ENCODE measurements around the gene FKBP1A.
"Not testable (repeated sequence)": the region's sequence is repeated elsewhere in the genome, so short reads cannot be mapped to it uniquely, and the experiment has no call there.

Gene FKBP1A

DNA sequence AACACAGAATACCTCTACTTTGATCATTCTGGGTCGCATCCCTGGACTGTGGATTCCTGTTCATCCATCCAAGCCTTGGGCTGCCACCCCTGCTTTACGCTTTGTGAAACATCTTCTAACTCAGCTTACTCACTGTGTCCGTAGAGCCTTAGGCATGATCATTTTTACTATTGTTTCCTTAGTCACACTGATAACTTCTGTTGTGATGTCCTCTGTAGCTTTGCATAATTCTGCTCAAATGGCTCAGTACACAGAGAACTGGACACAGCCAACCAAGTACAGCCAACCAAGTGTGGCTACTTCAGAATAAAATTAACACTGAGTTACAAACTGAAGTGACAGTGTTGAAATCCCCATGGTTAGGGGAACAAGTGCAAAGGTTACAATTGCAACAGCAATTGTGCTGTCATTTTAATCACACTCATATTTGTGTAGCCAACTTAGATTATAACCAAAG is 8.6 kb upstream of the FKBP1A start:
- FAIRE-seq (no peak), DNase-seq (ENCODE audit: insufficient read length, low spot score) (no peak)
- TF ChIP-seq PAX5 (IDR thresholded peaks at IDR 0.05; ENCODE audit: insufficient read depth, low read length, severe bottlenecking) = no peak
- TF ChIP-seq POU2F2 (IDR thresholded peaks at IDR 0.05; ENCODE audit: low read depth, low read length) = no peak
- TF ChIP-seq SPI1 (IDR thresholded peaks at IDR 0.05; ENCODE audit: low read depth, low read length) = no peak
- no peak for TF ChIP-seq TAF1 (IDR thresholded peaks at IDR 0.05; ENCODE audit: low read depth, low read length)

GRCh38 chr20:1399678-1400366 is 7.0 kb upstream of the FKBP1A start:
- not testable (repeated sequence) for FAIRE-seq; DNase-seq (ENCODE audit: insufficient read length, low spot score)

DNA sequence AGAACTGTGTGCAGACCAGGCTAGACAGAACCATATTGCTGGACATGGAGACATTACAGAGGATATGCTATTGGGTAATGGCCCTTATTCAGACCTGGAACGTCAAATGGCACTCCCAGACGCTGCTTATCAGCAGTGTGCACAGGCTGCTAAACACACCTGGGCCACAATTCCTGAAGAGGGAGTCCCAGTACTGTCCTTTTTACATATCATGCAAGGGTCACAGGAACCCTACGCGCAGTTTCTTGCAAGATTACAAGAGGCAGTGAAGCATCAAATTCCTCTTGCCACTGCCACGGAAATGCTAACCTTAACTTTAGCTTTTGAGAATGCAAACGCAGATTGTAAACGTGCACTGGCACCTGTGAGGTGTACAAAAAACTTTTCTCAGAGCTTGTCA is 5.3 kb upstream of the FKBP1A start:
- not testable (repeated sequence) for FAIRE-seq; DNase-seq (ENCODE audit: insufficient read length, low spot score)

DNA sequence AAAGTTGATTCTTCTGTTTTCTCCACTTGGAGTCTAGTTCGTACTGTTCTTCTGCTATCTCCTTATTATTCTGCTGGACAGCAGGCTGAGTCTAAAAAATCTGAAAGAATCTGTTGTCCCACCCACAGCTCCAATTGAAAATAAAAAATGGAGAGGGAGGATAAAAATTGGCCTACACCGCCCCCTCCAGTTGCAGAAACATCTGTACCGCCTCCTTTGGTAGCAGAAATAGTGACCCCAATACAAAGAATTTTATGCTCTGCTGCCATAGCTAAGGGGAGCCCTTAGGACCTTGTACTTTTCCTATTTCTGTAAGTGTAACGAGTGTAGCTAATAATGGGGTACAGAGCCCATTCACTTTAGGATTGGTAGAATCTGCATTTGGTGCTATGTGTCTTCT is 4.9 kb upstream of the FKBP1A start:
- TF ChIP-seq SPI1 (IDR thresholded peaks at IDR 0.05; ENCODE audit: low read depth, low read length) (no peak), POU2F2 (IDR thresholded peaks at IDR 0.05; ENCODE audit: low read depth, low read length) (no peak), PAX5 (IDR thresholded peaks at IDR 0.05; ENCODE audit: insufficient read depth, low read length, severe bottlenecking) (no peak)
- DNase-seq (ENCODE audit: insufficient read length, low spot score) = no peak
- no peak for FAIRE-seq

DNA sequence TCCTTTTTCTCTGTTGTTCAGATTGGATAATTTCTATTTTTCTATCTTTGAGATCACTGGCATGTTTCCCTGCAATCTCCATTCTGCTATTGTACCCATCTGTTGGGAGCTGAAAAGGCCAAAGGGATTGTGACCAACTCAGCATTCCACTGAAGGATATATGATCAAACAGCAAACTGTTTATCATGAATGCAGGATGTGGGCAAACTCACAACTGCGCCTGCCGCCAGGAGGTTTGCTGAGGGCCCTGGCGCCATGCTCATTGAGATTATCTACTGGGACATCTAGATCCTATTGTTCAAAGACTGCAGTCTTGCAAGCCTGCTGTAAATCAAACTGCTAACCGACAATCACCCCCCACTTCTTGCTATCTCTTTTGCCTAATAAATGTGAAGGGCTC is 3.8 kb upstream of the FKBP1A start:
- no peak for DNase-seq (ENCODE audit: insufficient read length, low spot score)
- no peak for TF ChIP-seq POLR2AphosphoS5 (IDR thresholded peaks at IDR 0.05; ENCODE audit: low read depth, low read length)
- no peak for TF ChIP-seq POLR2A (IDR thresholded peaks at IDR 0.05; ENCODE audit: low read depth, low read length)
- no peak for TF ChIP-seq TAF1 (IDR thresholded peaks at IDR 0.05; ENCODE audit: low read depth, low read length)
- TF ChIP-seq PAX5 (IDR thresholded peaks at IDR 0.05; ENCODE audit: insufficient read depth, low read length, severe bottlenecking) = no peak
- TF ChIP-seq POU2F2 (IDR thresholded peaks at IDR 0.05; ENCODE audit: low read depth, low read length) = no peak
- no peak for TF ChIP-seq SPI1 (IDR thresholded peaks at IDR 0.05; ENCODE audit: low read depth, low read length)
- FAIRE-seq = no peak

GRCh38 chr20:1396264-1396663 is 3.4 kb upstream of the FKBP1A start:
- no peak for FAIRE-seq
- DNase-seq (ENCODE audit: insufficient read length, low spot score) = no peak
- TF ChIP-seq SPI1 (IDR thresholded peaks at IDR 0.05; ENCODE audit: low read depth, low read length) (no peak), POU2F2 (IDR thresholded peaks at IDR 0.05; ENCODE audit: low read depth, low read length) (no peak), POLR2AphosphoS5 (IDR thresholded peaks at IDR 0.05; ENCODE audit: low read depth, low read length) (no peak), POLR2A (IDR thresholded peaks at IDR 0.05; ENCODE audit: low read depth, low read length) (no peak), TAF1 (IDR thresholded peaks at IDR 0.05; ENCODE audit: low read depth, low read length) (no peak), PAX5 (IDR thresholded peaks at IDR 0.05; ENCODE audit: insufficient read depth, low read length, severe bottlenecking) (no peak)

GRCh38 chr20:1394686-1395085 is 1.8 kb upstream of the FKBP1A start:
- FAIRE-seq = no peak
- no peak for DNase-seq (ENCODE audit: insufficient read length, low spot score)
- TF ChIP-seq SPI1 (IDR thresholded peaks at IDR 0.05; ENCODE audit: low read depth, low read length) = no peak
- no peak for TF ChIP-seq PAX5 (IDR thresholded peaks at IDR 0.05; ENCODE audit: insufficient read depth, low read length, severe bottlenecking)
- TF ChIP-seq POLR2A (IDR thresholded peaks at IDR 0.05; ENCODE audit: low read depth, low read length) = no peak
- no peak for TF ChIP-seq POU2F2 (IDR thresholded peaks at IDR 0.05; ENCODE audit: low read depth, low read length)

GRCh38 chr20:1393507-1393882 is 641 bp upstream of the FKBP1A start:
- FAIRE-seq (no peak), DNase-seq (ENCODE audit: insufficient read length, low spot score) (no peak)
- TF ChIP-seq POLR2A (IDR thresholded peaks at IDR 0.05; ENCODE audit: low read depth, low read length) (no peak), POLR2AphosphoS5 (IDR thresholded peaks at IDR 0.05; ENCODE audit: low read depth, low read length) (no peak), SPI1 (IDR thresholded peaks at IDR 0.05; ENCODE audit: low read depth, low read length) (no peak), PAX5 (IDR thresholded peaks at IDR 0.05; ENCODE audit: insufficient read depth, low read length, severe bottlenecking) (no peak), POU2F2 (IDR thresholded peaks at IDR 0.05; ENCODE audit: low read depth, low read length) (no peak), TAF1 (IDR thresholded peaks at IDR 0.05; ENCODE audit: low read depth, low read length) (no peak)

GRCh38 chr20:1392443-1392692 is 486 bp downstream of the FKBP1A start:
- no peak for FAIRE-seq
- DNase-seq (ENCODE audit: insufficient read length, low spot score) = no peak
- no peak for TF ChIP-seq PAX5 (IDR thresholded peaks at IDR 0.05; ENCODE audit: insufficient read depth, low read length, severe bottlenecking)
- TF ChIP-seq SPI1 (IDR thresholded peaks at IDR 0.05; ENCODE audit: low read depth, low read length) = no peak
- no peak for TF ChIP-seq POLR2A (IDR thresholded peaks at IDR 0.05; ENCODE audit: low read depth, low read length)
- TF ChIP-seq POLR2AphosphoS5 (IDR thresholded peaks at IDR 0.05; ENCODE audit: low read depth, low read length) = no peak
- no peak for TF ChIP-seq TAF1 (IDR thresholded peaks at IDR 0.05; ENCODE audit: low read depth, low read length)
- no peak for TF ChIP-seq POU2F2 (IDR thresholded peaks at IDR 0.05; ENCODE audit: low read depth, low read length)

- TF ChIP-seq POU2F2 (IDR thresholded peaks at IDR 0.05; ENCODE audit: low read depth, low read length) (no peak), TAF1 (IDR thresholded peaks at IDR 0.05; ENCODE audit: low read depth, low read length) (no peak), POLR2A (IDR thresholded peaks at IDR 0.05; ENCODE audit: low read depth, low read length) (no peak), POLR2AphosphoS5 (IDR thresholded peaks at IDR 0.05; ENCODE audit: low read depth, low read length) (no peak), PAX5 (IDR thresholded peaks at IDR 0.05; ENCODE audit: insufficient read depth, low read length, severe bottlenecking) (no peak)
- FAIRE-seq = no peak
- no peak for DNase-seq (ENCODE audit: insufficient read length, low spot score)
Observed at GRCh38 chr20:1391640-1392442, 1.0 kb downstream of the FKBP1A start.

Measured in GM12891 (cell line).